ENCODE results near the gene CCNK.

GRCh38 chr14:99523704-99524055 lies 42.5 kb downstream of the CCNK start:
- TF ChIP-seq CTCF (conservative IDR thresholded peaks at IDR 0.05) (no peak), ZFX (IDR thresholded peaks at IDR 0.05) (no peak)

All from C4-2B (cell line).